ENCODE measurements around the gene RAB37.
A peak's percentile ranks its signal among the peaks of the same experiment; 100 is the strongest.

Gene RAB37

GRCh38 chr17:74757931-74758847 lies 21.1 kb downstream of the RAB37 start:
- intact Hi-C loops (cut with DNase I), result no loop called here
- peak in 13 of 42 donors; percentile 29 to 77 (median 60) for DNase-seq

- peak in 8 of 42 donors; percentile 49 to 76 (median 60) for DNase-seq
Measured at GRCh38 chr17:74758848-74759168, 21.8 kb downstream of the RAB37 start.

GRCh38 chr17:74759243-74759801 lies 22.3 kb downstream of the RAB37 start:
- DNase-seq, result no peak
- intact Hi-C loops (cut with DNase I), result no loop called here

More at GRCh38 chr17:74758848-74759168, 21.8 kb downstream of the RAB37 start:
- intact Hi-C loops (cut with DNase I), result no loop called here

GRCh38 chr17:74759941-74760340 lies 22.9 kb downstream of the RAB37 start:
- DNase-seq, result no peak
- intact Hi-C loops (cut with DNase I), result no loop called here

- intact Hi-C loops (cut with DNase I), result no loop called here
- DNase-seq, result peak in 28 of 42 donors; percentile 35 to 80 (median 63)
Measured at GRCh38 chr17:74760404-74761105, 23.5 kb downstream of the RAB37 start.

GRCh38 chr17:74761419-74761818 lies 24.4 kb downstream of the RAB37 start:
- intact Hi-C loops (cut with DNase I), result no loop called here
- no peak for DNase-seq

GRCh38 chr17:74761931-74762330 lies 24.9 kb downstream of the RAB37 start:
- intact Hi-C loops (cut with DNase I), result no loop called here
- no peak for DNase-seq

GRCh38 chr17:74763565-74764387 lies 26.7 kb downstream of the RAB37 start:
- intact Hi-C loops (cut with DNase I), result no loop called here
- peak in 19 of 42 donors; percentile 13 to 78 (median 58) for DNase-seq

GRCh38 chr17:74764751-74765286 lies 27.8 kb downstream of the RAB37 start:
- intact Hi-C loops (cut with DNase I), result no loop called here
- no peak for DNase-seq

GRCh38 chr17:74766413-74766812 lies 29.4 kb downstream of the RAB37 start:
- intact Hi-C loops (cut with DNase I), result no loop called here
- no peak for DNase-seq

GRCh38 chr17:74767111-74767516 lies 30.1 kb downstream of the RAB37 start:
- intact Hi-C loops (cut with DNase I), result no loop called here
- peak; percentile 80 to 97 (median 93) for DNase-seq

- DNase-seq, result peak in 29 of 42 donors; percentile 21 to 85 (median 64)
Measured at GRCh38 chr17:74768069-74768762, 31.2 kb downstream of the RAB37 start.

GRCh38 chr17:74768763-74769114 lies 31.7 kb downstream of the RAB37 start:
- intact Hi-C loops (cut with DNase I), result no loop called here

More at GRCh38 chr17:74768069-74768762, 31.2 kb downstream of the RAB37 start:
- intact Hi-C loops (cut with DNase I), result no loop called here

GRCh38 chr17:74769266-74769855 lies 32.3 kb downstream of the RAB37 start:
- intact Hi-C loops (cut with DNase I), result no loop called here
- no peak for DNase-seq

More at GRCh38 chr17:74768763-74769114, 31.7 kb downstream of the RAB37 start:
- peak in 2 of 42 donors; percentile 17 to 27 for DNase-seq

- no peak for DNase-seq
- intact Hi-C loops (cut with DNase I), result loop anchor here (2.0 kb wide), 1 partner anchor 25 kb away; no protein-coding TSS in a partner anchor
Measured at GRCh38 chr17:74769856-74770497, 32.9 kb downstream of the RAB37 start.

- DNase-seq, result peak; percentile 42 to 87 (median 70)
- intact Hi-C loops (cut with DNase I), result loop anchor here (2.0 kb wide), 1 partner anchor 26 kb away; no protein-coding TSS in a partner anchor
Measured at GRCh38 chr17:74770498-74771318, 33.7 kb downstream of the RAB37 start.

Data from head of caudate nucleus (tissue), 42 donors.